ENCODE measurements around the gene MRPL24. TPM values are rescaled to one million over a fixed set of nuclear protein-coding genes. Genes with fewer than 3 reads are reported as not detected.

The MRPL24 gene
- total RNA-seq, 2 donors from 2014 or later, result 45.8 to 50.5 TPM

DNA sequence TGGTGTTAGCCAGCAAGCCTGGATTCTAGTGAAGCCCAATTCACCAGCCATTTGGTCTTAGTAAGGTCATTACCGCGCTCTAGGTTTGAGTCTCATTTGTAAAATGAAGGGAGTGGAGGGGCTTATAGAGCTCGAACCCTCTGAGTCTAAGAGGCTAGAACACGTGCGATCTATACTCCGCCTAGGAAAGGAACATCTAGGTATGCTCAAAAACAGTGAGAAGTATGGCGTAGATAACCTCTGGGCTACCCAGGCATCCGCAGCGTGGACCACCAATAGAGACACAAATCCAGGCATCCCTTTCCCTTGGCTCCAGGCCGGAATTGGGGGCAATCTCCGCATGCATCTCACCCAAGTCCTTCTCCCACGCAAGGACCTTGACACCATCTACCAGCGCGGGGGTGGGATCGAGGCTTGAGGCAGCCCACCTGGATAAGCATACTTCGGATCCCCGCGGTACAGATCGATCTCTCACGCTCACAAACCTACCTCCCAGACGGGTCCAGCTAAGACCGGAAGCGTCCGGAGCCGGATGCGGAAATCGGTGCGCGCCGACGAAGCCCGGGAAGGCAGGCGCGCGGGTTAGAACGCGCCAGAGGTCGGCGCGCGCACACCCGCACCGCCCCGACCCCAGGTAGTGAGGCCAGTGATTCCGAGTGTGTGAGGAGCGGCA lies 12.8 kb downstream of the MRPL24 start, which contains the start of gene METTL25B:
Gene METTL25B (plus strand): TSS at position 544 of the 673 bp plus-strand sequence. CDS start 636 bp downstream, outside the sequence.
- Histone ChIP-seq H3K4me3 (peak within 1 kb of the TSS; percentile 64 to 87), H3K27me3 (no peaks in the 10 kb centered on the region), H3K4me1 (peaks cover 0 to 43% of the 10 kb centered on the region in 2 donors), H3K27ac (peak within 1 kb of the TSS; percentile 98 to 99), H3K9me3 (no peaks in the 10 kb centered on the region), H3K36me3 (peaks cover 25% of the 10 kb centered on the region)
- TF ChIP-seq, protein P1, sequence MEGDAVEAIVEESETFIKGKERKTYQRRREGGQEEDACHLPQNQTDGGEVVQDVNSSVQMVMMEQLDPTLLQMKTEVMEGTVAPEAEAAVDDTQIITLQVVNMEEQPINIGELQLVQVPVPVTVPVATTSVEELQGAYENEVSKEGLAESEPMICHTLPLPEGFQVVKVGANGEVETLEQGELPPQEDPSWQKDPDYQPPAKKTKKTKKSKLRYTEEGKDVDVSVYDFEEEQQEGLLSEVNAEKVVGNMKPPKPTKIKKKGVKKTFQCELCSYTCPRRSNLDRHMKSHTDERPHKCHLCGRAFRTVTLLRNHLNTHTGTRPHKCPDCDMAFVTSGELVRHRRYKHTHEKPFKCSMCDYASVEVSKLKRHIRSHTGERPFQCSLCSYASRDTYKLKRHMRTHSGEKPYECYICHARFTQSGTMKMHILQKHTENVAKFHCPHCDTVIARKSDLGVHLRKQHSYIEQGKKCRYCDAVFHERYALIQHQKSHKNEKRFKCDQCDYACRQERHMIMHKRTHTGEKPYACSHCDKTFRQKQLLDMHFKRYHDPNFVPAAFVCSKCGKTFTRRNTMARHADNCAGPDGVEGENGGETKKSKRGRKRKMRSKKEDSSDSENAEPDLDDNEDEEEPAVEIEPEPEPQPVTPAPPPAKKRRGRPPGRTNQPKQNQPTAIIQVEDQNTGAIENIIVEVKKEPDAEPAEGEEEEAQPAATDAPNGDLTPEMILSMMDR (IDR thresholded peaks at IDR 0.05), result no peak
- DNase-seq (ENCODE audit: low spot score), result peak; percentile 85

DNA sequence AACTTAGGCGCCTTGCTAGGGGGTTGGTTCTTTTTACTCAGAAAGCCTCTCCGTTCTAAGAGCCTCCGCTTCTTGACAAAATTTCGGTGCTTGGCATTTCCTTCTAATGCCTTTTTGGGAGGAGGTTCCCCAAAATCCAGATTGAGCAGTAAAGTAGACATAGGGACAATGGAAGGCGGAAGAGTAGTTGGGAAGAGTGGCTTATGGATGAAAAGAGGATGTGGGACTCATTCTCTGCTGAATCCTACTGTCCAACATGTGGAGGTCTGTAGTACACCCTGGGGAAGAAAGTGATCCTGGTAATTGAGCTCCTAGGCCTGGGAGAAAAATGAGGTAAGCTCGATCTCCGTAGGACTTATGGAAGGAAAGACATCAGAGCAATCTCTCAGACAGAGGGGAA lies 13.4 kb downstream of the MRPL24 start:
- Histone ChIP-seq H3K27ac (peak overlapping the region; percentile 98 to 99), H3K4me3 (peak overlapping the region; percentile 64 to 87), H3K36me3 (peaks cover 31% of the 10 kb centered on the region), H3K4me1 (peaks cover 0 to 43% of the 10 kb centered on the region in 2 donors), H3K27me3 (no peaks in the 10 kb centered on the region), H3K9me3 (no peaks in the 10 kb centered on the region)
- TF ChIP-seq, protein P1 (IDR thresholded peaks at IDR 0.05), result no peak
- no peak for DNase-seq (ENCODE audit: low spot score)

DNA sequence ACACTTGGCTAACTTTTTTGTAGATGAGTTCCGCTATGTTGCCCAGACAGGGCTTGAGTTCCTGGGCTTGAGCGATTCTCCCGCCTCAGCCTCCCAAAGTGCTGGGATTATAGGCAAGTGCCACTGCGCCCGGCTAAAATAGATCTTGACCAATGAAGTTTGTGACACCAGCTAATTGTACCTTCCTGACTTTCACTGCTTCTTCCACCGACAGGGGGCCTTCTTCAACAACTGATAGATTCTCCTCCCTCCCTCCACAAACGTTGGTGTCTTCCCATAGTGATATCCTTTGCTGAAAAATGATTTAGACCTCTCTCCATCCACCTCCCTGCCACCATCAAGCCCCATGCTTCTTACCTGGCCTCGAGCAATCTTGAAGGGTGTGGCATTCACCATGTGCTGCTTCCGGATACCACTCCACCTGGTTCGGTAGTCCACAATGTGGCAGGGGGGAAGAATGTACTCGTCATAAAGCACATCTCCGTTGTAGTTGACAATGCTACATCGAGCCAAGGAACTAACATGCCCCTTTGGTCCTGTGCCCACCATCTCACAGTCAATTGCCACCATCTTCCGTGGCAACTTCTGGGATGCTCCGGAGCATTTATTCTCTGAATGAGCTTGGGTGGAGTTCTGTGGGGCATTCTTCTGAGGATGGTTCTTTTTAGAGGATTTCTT lies 14.2 kb downstream of the MRPL24 start:
- Histone ChIP-seq H3K27ac (no peak overlapping the region), H3K27me3 (no peaks in the 10 kb centered on the region), H3K36me3 (peaks cover 36% of the 10 kb centered on the region), H3K4me1 (peaks cover 0 to 43% of the 10 kb centered on the region in 2 donors), H3K9me3 (no peaks in the 10 kb centered on the region), H3K4me3 (peak overlapping the region in 1 of 2 donors; percentile 33)
- TF ChIP-seq, protein P1 (IDR thresholded peaks at IDR 0.05), result peak in 1 of 2 donors; percentile 56
- DNase-seq (ENCODE audit: low spot score), result no peak

DNA sequence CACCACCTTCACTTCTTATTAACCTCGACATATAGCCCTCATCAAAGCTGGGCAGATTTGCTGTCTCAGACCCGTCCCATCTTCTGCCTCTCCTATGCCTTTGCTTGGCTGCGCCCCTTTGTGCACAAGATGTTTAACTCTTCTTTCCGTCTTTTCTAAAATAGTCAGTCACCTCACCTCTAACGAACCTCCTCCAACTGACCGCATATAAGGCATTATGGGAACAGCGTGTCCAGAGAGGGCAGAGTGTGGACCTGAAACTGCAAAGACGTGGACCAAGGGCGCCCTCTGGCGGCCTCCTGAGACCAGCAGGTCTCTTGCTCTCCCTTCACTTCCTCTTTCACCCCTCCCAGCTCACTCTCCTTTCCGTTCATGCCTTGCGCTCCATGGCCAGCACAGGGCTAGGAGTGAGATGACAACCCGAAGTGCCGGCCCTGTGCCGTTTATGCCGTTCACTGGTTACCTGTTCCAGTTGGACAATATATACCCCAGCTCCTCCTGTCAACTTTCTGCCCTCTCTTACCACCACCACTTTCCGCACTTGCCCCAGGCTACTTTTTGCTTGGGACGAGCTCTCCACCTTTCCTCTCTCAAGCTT lies 15.1 kb downstream of the MRPL24 start:
- no peaks in the 10 kb centered on the region for H3K27me3 ChIP-seq
- H3K36me3 ChIP-seq, result peaks cover 45% of the 10 kb centered on the region
- H3K9me3 ChIP-seq, result no peaks in the 10 kb centered on the region
- H3K27ac ChIP-seq, result peak overlapping the region; percentile 35 to 44
- H3K4me3 ChIP-seq, result peak overlapping the region; percentile 21 to 33
- TF ChIP-seq, protein P1 (IDR thresholded peaks at IDR 0.05), result peak; percentile 84 to 90
- peaks cover 0 to 43% of the 10 kb centered on the region in 2 donors for H3K4me1 ChIP-seq
- DNase-seq (ENCODE audit: low spot score), result peak; percentile 93

DNA sequence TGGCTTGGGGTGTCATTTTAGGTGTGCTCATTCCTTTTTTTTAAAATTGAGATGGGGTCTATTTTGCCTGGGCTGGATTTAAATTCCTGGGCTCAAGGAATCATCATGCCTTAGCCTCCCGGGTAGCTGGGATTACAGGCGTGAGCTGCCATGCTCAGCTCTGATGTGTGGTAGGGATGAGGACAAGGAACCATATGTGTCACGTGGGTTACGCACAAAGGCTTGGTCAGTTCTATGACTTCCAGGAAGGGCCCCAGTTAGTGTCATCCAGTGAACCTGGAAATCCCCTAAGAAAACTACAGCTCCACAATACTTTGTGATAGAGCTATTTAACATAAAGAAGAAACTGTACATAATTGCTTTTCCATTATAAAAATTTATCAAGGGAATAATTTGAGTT lies 19.4 kb downstream of the MRPL24 start:
- H3K27me3 ChIP-seq, result no peaks in the 10 kb centered on the region
- no peak overlapping the region for H3K4me3 ChIP-seq
- no peak overlapping the region for H3K27ac ChIP-seq
- DNase-seq (ENCODE audit: low spot score), result no peak
- H3K4me1 ChIP-seq, result peaks cover 0 to 21% of the 10 kb centered on the region in 2 donors
- no peaks in the 10 kb centered on the region for H3K9me3 ChIP-seq
- peaks cover 45% of the 10 kb centered on the region for H3K36me3 ChIP-seq
- TF ChIP-seq, protein P1 (IDR thresholded peaks at IDR 0.05), result no peak

Measured in right atrium auricular region (tissue), 2 donors.